GM18858 (cell line): Measurements from ENCODE around the gene L1CAM.

Source experiments
- ATAC-seq: cut with Tn5 transposase; IDR thresholded peaks from one replicate; pipeline ENCODE4 v1.9.1; 2021; ENCODE audit not compliant: unreplicated experiment

The L1CAM gene

GRCh38 chrX:153885968-153886903 lies at the start of gene L1CAM:
Gene L1CAM (minus strand): TSS chrX:153886173. CDS start chrX:153875836, 10,337 bp downstream.
- no peak for ATAC-seq

GRCh38 chrX:153935326-153935851 lies 49.4 kb upstream of the L1CAM start:
- ATAC-seq, result no peak

- peak; percentile 92 for ATAC-seq
These were observed 48.9 kb upstream of the L1CAM start, which contains the start of gene NAA10 for GRCh38 chrX:153934762-153935325. Gene NAA10 (minus strand): TSS chrX:153935037. CDS start chrX:153934904, 133 bp downstream.

- no peak for ATAC-seq
These were observed 48.3 kb upstream of the L1CAM start for GRCh38 chrX:153934148-153934761.

- ATAC-seq, result no peak
These were observed 47.8 kb upstream of the L1CAM start for GRCh38 chrX:153933748-153934147.

GRCh38 chrX:153932220-153932915 lies 46.4 kb upstream of the L1CAM start:
- no peak for ATAC-seq

- ATAC-seq, result no peak
These were observed 45.8 kb upstream of the L1CAM start for GRCh38 chrX:153931748-153932147.

- no peak for ATAC-seq
These were observed 45.2 kb upstream of the L1CAM start for GRCh38 chrX:153931151-153931550.

- ATAC-seq, result no peak
These were observed 44.3 kb upstream of the L1CAM start for GRCh38 chrX:153930011-153930910.

- ATAC-seq, result no peak
These were observed 43.6 kb upstream of the L1CAM start for GRCh38 chrX:153929576-153929975.

- no peak for ATAC-seq
These were observed 42.9 kb upstream of the L1CAM start for GRCh38 chrX:153928846-153929245.

GRCh38 chrX:153927922-153928760 lies 42.2 kb upstream of the L1CAM start:
- ATAC-seq, result peak; percentile 85

- no peak for ATAC-seq
These were observed 41.6 kb upstream of the L1CAM start for GRCh38 chrX:153927672-153927921.

GRCh38 chrX:153926858-153927671 lies 41.1 kb upstream of the L1CAM start:
- peak; percentile 33 for ATAC-seq

GRCh38 chrX:153926552-153926857 lies 40.5 kb upstream of the L1CAM start:
- ATAC-seq, result no peak

GRCh38 chrX:153925739-153926551 lies 40.0 kb upstream of the L1CAM start, which contains the start of gene ARHGAP4:
Gene ARHGAP4 (minus strand): TSS chrX:153926264. CDS start chrX:153926202, 62 bp downstream.
- no peak for ATAC-seq

GRCh38 chrX:153925387-153925738 lies 39.4 kb upstream of the L1CAM start:
- ATAC-seq, result no peak
